ENCODE measurements around the gene GPD2. TPM values are rescaled to one million over a fixed set of nuclear protein-coding genes. Genes with fewer than 3 reads are reported as not detected.

The GPD2 gene
- total RNA-seq, 4 donors from 2014 or later, result 19.5 to 26.0 (median 22.5) TPM

DNA sequence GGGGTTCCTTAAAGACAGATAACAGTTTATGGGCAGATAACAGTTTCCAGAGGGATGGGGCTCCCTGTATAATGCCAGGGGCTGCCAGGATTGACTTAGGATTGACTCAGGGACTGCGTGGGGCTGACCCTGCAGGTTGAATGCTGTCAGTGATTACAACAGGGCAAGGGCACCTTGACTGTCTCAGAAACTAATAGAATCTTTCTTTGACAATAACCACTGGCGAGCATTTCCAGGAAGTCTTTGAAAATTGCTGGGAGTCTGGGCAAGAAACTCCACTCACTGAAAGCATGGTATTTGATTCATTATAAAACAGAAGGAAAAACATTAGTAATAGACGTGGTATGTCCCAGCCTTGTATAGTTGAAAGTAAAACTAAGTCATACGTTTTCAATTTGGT lies 101.0 kb downstream of the GPD2 start:
- 72% methylated on average over 4 of the region's 4 CpGs for WGBS
- no peaks in the 10 kb centered on the region for H3K27me3 ChIP-seq
- intact Hi-C loops (cut with DNase I), result no loop called here
- no peaks in the 10 kb centered on the region for H3K36me3 ChIP-seq
- no peaks in the 10 kb centered on the region for H3K9me3 ChIP-seq
- TF ChIP-seq POLR2AphosphoS5 (IDR thresholded peaks at IDR 0.05) (no peak), EP300 (IDR thresholded peaks at IDR 0.05) (no peak), POLR2A (IDR thresholded peaks at IDR 0.05; ENCODE audit: low read depth) (no peak)
- TF ChIP-seq, protein P1, sequence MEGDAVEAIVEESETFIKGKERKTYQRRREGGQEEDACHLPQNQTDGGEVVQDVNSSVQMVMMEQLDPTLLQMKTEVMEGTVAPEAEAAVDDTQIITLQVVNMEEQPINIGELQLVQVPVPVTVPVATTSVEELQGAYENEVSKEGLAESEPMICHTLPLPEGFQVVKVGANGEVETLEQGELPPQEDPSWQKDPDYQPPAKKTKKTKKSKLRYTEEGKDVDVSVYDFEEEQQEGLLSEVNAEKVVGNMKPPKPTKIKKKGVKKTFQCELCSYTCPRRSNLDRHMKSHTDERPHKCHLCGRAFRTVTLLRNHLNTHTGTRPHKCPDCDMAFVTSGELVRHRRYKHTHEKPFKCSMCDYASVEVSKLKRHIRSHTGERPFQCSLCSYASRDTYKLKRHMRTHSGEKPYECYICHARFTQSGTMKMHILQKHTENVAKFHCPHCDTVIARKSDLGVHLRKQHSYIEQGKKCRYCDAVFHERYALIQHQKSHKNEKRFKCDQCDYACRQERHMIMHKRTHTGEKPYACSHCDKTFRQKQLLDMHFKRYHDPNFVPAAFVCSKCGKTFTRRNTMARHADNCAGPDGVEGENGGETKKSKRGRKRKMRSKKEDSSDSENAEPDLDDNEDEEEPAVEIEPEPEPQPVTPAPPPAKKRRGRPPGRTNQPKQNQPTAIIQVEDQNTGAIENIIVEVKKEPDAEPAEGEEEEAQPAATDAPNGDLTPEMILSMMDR (IDR thresholded peaks at IDR 0.05), result no peak
- no peak overlapping the region for H3K27ac ChIP-seq (replicated peaks in 1 of 4)
- DNase-seq (ENCODE audit: extremely low spot score), result no peak
- peaks cover 0 to 47% (median 36%) of the 10 kb centered on the region in 4 donors for H3K4me1 ChIP-seq
- no peak overlapping the region for H3K4me3 ChIP-seq

DNA sequence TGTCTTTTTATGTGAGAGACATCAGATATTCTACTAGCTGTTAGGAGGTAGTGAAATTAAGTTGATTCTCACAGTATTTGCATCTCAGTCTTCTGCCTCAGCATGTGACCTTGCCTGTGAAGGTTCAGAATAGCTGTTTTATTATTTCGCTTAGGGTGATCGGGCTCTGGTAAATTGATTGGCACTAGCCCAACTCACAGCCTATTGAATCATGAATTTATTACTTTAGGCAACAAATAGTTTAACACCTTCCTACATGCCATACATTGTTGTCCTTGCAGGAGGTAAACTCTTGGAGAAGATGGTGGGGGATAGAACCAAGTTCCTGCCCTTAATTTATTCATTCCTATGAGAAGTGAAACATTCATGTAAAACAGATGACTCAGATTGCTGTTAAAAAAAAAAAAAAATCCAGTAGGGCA lies 101.9 kb downstream of the GPD2 start:
- Histone ChIP-seq H3K27ac (replicated peaks in 1 of 4) (no peak overlapping the region), H3K27me3 (no peaks in the 10 kb centered on the region), H3K9me3 (no peaks in the 10 kb centered on the region), H3K4me3 (no peak overlapping the region), H3K36me3 (no peaks in the 10 kb centered on the region), H3K4me1 (peaks cover 0 to 55% (median 42%) of the 10 kb centered on the region in 4 donors)
- WGBS, result 100% methylated on average over 2 of the region's 2 CpGs
- TF ChIP-seq POLR2AphosphoS5 (IDR thresholded peaks at IDR 0.05), result no peak
- TF ChIP-seq POLR2A (IDR thresholded peaks at IDR 0.05; ENCODE audit: low read depth), result no peak
- TF ChIP-seq, protein P1 (IDR thresholded peaks at IDR 0.05), result no peak
- no peak for TF ChIP-seq EP300 (IDR thresholded peaks at IDR 0.05)
- no peak for DNase-seq (ENCODE audit: extremely low spot score)
- intact Hi-C loops (cut with DNase I), result no loop called here

DNA sequence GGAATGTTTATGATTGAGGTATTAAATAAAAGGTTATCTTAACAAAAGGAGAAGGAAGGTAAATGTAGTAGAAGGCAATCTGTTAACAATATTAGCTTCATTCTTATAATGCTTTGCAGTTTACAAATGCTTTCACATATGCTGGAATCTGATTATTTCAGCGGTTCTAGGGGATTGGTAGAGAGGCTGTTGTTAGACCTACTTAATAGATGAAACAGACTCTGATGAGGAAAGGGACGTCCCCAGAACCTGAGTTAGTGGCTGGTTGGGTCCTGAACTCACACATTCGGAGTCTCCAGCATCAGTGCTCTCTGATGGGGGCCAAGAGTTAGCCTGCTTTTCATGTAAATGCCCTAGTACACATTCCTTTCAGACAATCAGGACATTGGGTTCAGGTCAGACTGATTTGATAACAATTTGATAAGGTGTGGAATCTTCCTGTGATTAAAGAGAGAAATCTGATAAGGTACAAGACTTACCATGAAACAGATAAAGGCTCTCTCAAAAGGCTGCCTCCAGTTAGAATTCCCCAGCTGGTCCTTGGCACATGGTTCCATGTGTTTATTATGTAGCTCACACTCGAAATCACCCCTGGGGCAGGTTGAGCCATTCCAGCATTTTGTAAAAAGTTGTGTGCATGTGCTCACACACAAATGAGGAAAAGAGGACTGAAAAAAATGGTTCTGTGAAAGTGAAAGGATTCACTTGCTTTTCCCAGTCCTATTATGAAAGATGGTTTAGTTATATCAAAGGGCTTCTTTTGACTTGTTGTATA lies 103.1 kb downstream of the GPD2 start:
- TF ChIP-seq, protein P1 (IDR thresholded peaks at IDR 0.05), result no peak
- TF ChIP-seq EP300 (IDR thresholded peaks at IDR 0.05), result no peak
- TF ChIP-seq POLR2AphosphoS5 (IDR thresholded peaks at IDR 0.05), result no peak
- intact Hi-C loops (cut with DNase I), result no loop called here
- H3K4me3 ChIP-seq, result no peak overlapping the region
- no peaks in the 10 kb centered on the region for H3K36me3 ChIP-seq
- no peaks in the 10 kb centered on the region for H3K9me3 ChIP-seq
- H3K4me1 ChIP-seq, result peaks cover 0 to 55% (median 42%) of the 10 kb centered on the region in 4 donors
- DNase-seq (ENCODE audit: extremely low spot score), result no peak
- H3K27me3 ChIP-seq, result no peaks in the 10 kb centered on the region
- H3K27ac ChIP-seq (replicated peaks in 1 of 4), result no peak overlapping the region
- 77% methylated on average over 4 of the region's 4 CpGs for WGBS

DNA sequence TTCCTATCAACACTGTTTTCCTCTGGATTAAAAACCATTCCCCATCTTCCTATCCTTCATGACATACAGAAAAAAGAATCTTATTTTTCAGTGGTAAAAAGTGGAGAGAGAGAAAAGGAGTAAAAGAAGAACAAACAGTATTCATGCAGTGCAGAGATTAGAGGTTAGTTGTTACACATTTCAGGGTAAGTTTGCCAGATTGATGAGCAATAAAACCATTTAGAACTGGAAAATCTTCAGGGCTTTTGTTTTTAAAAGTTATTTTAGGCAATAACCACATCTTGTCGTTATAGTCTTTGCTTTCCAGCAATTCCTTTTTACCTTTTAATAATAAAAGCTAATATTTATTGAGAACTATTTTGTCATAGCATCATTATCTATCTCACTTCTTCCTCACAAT lies 104.5 kb downstream of the GPD2 start:
- Histone ChIP-seq H3K27me3 (no peaks in the 10 kb centered on the region), H3K4me1 (peaks cover 0 to 55% (median 42%) of the 10 kb centered on the region in 4 donors), H3K9me3 (no peaks in the 10 kb centered on the region), H3K36me3 (no peaks in the 10 kb centered on the region), H3K4me3 (no peak overlapping the region), H3K27ac (replicated peaks in 1 of 4) (peak overlapping the region; percentile 29 to 68 (median 48))
- 26% methylated on average over 1 of the region's 1 CpG for WGBS
- no peak for TF ChIP-seq POLR2A (IDR thresholded peaks at IDR 0.05; ENCODE audit: low read depth)
- TF ChIP-seq, protein P1 (IDR thresholded peaks at IDR 0.05), result no peak
- no peak for TF ChIP-seq POLR2AphosphoS5 (IDR thresholded peaks at IDR 0.05)
- no peak for TF ChIP-seq EP300 (IDR thresholded peaks at IDR 0.05)
- intact Hi-C loops (cut with DNase I), result no loop called here
- DNase-seq (ENCODE audit: extremely low spot score), result no peak
